ENCODE data around the gene ANXA6.
"Not testable (repeated sequence)": the region's sequence is repeated elsewhere in the genome, so short reads cannot be mapped to it uniquely, and the experiment has no call there.

Gene ANXA6

GRCh38 chr5:151179489-151179840 is 21.9 kb upstream of the ANXA6 start:
- no peak for DNase-seq

- no peak for DNase-seq
Observed at GRCh38 chr5:151178777-151179488, 21.4 kb upstream of the ANXA6 start.

DNA sequence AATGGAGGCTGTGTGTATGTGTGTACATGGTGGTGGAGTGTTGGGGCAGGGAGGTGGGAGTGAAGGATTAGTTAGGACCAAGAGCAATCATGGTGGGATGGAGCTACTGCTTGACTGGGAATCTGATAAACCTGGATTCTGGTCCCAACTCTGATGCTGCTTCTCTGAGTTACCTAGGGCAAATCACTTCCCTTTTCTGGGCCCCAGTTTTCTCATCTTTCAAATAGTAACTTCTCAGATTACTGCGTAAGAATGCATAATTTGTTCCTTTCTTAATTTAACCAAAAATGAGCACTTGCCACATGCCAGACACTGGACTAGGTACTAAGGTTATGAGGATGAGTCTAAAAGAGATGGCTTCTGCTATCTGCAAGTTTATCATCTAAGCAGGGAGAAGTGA is 20.8 kb upstream of the ANXA6 start:
- no peak for DNase-seq

DNA sequence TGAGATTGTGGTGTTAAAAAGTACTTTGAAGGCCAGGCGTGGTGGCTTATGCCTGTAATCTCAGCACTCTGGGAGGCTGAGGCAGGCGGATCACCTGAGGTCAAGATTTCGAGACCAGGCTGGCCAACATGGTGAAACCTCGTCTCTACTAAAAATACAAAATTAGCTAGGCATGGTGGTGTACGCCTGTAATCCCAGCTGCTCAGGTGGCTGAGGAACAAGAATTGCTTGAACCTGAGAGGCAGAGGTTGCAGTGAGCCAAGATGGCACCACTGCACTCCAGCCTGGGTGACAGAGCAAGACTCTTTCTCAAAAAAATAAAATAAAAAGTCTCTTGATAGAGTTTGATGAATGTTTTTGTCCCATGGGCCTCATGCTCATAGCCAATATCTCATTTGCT is 18.7 kb upstream of the ANXA6 start:
- not testable (repeated sequence) for DNase-seq

- DNase-seq = peak; percentile 97
Observed at GRCh38 chr5:151174612-151175101, 17.1 kb upstream of the ANXA6 start.

GRCh38 chr5:151173711-151174611 is 16.4 kb upstream of the ANXA6 start:
- peak; percentile 48 for DNase-seq

- DNase-seq = no peak
Observed at GRCh38 chr5:151171529-151171928, 13.9 kb upstream of the ANXA6 start.

- DNase-seq = no peak
Observed at GRCh38 chr5:151168602-151169344, 11.2 kb upstream of the ANXA6 start.

DNA sequence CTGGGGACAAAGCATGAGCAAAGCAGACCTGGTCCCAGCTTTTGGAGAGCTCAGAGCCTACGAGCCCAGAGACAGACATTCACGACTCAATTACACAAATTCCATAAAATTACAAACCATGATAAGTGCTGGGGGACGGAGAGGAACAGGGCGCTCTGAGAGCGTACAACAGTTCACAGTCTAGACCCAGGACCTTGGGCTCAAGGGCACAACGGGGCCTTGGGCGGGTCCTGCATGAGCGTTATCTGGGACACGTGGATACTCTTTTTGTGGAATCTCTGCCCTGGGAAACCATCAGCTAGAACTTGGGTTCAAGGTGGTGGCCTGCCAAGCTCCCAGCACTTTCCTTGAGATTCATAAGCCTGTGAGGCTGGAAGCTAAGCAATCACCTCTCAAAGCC is 9.4 kb upstream of the ANXA6 start:
- DNase-seq = no peak

- DNase-seq = peak; percentile 84
Observed at GRCh38 chr5:151164687-151165392, 7.3 kb upstream of the ANXA6 start.

DNA sequence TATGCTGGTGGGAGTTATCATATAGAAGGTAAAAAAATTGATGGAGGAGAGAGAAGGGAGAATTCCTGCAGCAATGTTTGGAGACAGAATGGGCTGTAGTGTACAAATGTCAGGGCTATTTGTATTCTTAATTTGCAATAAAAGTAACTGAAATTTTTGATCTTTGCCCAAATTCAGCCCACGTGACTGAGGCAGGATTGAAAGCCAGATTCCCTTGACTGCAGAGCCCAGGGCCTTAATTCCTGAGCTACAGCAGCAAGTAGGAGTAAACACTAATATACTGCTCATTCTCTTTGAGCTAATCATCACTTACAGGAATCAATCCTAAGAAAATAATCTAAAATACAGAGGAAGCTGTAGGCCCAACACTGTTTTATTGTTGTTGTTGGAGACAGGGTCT is 5.2 kb upstream of the ANXA6 start:
- DNase-seq = no peak

DNA sequence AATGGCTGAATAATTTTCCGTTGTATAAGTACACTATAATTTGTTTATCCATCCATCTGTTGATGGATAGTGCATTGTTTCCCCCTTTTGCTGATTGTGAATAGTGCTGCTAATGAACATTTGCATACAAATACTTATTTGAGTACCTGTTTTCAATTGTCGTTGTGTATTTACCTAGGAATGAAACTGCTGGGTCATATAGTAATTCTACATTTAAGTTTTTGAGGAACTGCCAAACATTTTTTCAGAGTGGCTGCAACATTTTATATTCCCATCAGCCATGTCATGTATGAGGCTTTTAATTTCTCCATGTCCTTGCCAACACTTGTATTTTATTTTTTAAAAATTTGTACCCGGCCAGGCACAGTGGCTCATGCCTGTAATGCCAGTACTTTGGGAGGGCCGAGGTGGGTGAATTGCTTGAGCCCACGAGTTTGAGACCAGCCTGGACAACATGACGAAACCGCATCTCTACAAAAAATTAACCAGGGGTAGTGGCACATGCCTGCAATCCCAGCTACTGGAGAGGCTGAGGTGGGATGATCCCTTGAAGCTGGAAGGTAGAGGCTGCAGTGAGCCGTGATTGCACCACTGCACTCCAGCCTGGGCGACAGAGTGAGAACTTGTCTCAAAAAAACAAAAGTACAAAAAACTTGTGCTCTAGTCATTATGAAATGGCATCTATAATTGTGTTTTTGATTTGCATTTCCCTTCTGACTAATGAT is 2.2 kb upstream of the ANXA6 start:
- no peak for DNase-seq

DNA sequence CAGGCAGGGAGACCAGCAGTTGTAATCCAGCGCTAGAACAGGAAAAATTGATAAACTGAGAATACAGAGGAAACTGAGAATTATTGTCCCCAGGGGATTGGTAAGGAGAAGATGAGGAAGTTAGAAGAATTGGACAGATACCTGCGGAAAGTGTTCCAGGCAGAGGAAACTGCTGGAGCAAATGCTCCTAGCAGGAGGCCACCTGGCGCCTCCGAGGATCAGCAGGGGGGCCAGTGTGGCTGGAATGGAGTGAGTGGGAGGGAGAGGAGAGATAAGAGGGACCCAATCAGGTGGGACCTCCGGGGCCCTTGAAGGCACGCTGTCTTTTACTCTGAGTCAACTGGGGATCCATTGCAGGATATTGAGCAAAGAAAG is 695 bp upstream of the ANXA6 start:
- peak; percentile 81 for DNase-seq

DNA sequence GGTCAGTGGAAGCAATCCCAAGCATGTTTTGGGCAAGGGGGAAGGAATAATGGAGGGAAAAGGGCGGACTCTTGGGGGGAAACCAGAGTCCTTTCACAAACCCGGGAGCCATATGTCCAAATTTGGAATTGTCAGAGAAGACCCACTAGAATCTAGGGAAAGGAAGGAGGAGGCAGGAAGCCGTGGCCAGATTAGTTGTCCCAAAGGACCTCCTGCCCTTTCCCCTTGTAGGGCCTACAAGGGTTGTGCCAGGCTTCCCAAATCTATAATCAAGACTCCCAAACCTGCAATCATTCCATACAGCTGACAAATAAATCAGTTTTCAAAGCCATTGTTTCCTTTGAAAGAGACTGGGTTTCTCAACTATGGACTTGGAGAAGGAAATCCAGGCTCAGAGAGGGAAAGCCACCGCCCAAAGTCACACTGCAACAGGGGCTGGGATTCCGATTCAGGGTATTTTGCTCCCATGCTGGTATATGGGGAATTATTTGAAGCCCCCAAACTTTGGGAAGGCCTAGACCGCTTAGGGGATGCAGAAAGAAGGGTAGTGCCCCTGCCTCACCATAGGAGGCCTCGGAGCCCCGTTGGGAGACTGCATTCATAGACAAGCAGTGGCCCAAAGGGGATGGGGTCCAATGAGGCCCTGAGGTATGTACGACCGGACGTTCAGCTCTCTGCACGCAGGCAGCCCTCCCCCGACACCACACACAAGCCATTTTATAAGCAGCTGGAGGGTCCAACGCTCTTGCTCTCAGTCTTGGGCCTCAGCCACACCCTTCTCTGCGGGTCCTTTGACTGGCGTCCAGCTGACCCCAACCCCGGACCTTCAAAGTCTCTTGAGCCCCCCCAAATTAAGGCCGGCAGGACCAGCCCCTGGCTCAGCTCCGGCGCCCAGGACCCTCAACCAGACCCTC is 815 bp downstream of the ANXA6 start:
- peak; percentile 36 for DNase-seq

DNA sequence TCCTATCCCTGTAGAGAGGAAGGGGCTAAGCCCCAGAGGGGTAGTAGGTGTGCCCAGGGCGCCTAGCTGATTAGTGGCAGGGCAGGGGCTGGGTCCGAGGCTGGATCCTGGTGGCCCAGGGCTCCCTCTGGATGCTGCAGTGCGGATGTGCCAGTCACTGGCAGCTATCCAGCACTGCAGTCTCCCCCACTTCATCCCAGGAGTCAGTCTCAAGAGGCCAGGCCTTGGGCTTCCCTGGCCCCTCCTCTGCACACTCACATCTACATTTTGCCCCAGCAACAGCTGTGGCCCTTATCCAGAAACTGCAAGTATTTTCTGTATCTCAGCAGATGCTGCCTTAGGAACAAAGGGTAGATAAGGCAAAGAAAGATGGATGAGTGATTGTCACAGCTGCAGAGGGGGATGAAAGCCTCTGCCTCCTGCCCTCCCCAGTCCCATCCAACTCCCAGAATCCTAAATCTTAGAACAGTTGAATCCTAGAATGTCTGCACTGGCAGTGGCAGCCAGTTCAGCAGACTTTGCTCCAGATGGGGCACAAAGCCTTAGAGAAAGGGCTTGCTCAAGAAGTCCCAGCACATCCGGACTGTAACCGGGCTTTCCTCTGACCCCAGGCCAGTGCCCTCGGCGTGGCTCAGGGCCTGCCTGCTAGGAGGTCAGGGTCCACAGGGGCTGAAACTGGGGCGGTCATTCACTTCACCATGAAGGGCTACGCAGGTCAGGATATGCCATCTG is 1.6 kb downstream of the ANXA6 start:
- peak; percentile 33 for DNase-seq

DNA sequence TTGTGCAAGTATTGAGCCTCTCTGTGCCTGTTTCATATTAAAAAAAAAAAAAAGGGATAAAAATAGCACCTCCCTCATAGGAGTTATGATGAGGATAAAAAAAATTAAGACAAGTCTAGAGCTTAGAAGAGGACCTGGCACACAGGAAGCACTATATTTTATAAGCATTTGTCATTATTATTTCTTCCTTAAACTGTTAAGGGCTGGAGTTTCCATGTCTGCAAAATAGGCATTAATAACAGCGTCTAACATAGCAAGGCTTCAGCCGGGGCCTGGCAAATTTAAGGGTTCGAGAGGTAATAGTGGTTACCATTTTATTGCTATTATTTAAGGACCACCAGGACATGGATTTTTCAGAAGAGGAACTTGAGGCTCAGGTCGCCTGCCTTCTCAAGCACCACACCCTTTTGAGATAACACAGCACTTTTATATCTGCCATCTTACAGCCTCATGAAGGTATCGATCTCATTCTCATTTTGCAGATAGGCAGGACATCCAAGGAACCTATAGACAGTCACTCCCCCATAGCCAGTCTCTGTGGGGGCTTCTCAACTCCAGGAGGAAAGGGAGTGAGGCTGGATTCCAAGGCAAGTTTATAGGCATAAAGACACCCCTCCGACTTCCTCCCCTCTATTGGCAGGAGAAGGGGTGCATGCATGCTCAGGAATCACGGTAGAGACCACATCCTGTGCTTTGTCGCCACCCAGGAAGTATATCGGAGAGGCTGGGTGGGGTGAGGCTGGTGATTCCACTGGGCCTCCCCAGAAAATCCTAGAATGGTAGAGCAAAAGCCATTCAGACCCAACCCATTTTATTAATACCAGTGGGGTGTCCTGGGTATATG is 2.4 kb downstream of the ANXA6 start:
- no peak for DNase-seq

DNA sequence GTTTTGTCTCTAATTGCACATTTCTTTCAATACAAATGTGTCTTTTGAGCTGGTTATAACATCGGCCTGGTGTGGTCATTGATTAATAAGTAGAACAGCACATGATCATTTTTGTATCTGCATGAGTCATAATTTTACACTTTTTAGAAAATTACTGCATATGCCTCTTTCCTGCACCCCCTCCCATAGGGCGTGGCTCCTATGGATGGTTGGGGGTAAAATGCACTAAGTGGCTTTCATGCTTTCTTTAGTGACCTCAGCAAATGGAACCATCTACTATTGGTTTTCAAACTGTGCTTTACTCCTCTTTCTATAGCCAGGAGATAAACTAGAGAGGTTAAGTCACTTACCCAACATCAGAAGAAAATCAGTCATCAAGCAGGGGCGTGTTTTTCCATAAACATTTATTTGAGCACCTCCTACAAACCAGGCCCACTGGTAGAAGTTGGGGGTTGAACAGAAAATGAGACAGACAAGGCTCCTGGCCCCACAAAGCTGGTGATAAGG is 3.8 kb downstream of the ANXA6 start:
- DNase-seq = no peak

DNA sequence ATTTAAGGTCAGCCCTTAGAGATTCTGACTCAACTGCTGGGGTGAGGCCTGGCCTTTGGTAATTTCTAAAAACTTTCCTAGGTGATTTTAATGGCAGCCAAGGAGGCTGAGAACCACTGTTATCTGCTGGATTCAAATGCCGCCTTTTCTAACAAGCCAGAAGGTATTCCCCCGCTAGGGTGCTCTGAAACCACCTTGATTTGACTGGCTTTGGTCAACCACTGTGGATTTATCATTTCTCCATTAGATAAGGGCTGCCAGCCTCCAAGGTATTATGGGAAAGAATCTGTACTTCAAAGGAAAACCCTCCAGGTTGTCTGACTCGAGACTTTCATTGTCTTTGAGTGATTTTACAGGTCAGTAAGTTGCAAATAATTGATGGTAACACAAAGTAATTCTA is 4.3 kb downstream of the ANXA6 start:
- DNase-seq = no peak

DNA sequence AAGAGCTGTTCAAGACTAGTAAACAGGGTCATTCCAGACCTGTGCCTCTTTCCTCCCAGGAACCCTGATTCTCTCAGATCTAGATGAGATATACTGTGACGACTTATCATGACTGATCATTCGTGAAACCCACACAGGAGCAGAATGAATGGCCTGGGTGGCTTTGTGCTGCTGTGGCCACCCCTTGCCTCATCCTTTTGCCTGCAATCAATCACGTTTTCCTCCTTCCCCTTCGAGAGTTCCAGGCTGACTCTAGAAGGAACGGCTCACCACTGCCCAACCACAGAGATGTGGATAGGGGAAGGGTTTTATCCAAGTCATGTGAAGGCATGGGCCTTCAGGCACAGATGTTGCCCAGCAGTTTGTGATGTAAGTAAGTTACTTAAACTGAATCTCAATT is 5.8 kb downstream of the ANXA6 start:
- no peak for DNase-seq

Data from NCI-H82 (cell line).